RWPE1 (cell line): ENCODE data around the gene CCNY.

Experiments
- CTCF ChIA-PET: fragments of 350-600 bp; sonication (Branson Sonifier 250); formaldehyde crosslinking; extraction: SDS; loops from one replicate; lab custom pipeline; 2021; lab: Yijun Ruan, JAX
- POLR2A ChIA-PET: fragments of 400-600 bp; formaldehyde crosslinking; extraction: SDS; loops from one replicate; lab custom pipeline; 2020; ENCODE audit warnings: antibody characterized with exemption; ENCODE audit not compliant: low non-redundant PET; lab: Yijun Ruan, JAX
- DNase-seq: peaks from one replicate; pipeline ENCODE4 v3.0.0; 2012; ENCODE audit warnings: low spot score
- H3K27ac ChIP-seq: fragments of 450-650 bp; 2 replicates; pipeline ENCODE4 v1.5.1; 2017
- CTCF ChIP-seq: fragments of 450-650 bp; conservative IDR thresholded peaks from 2 replicates; pipeline ENCODE4 v1.5.1; 2017; ENCODE audit warnings: low read depth, mild to moderate bottlenecking

CCNY gene

GRCh38 chr10:35608328-35608672, 272.0 kb downstream of the CCNY start:
- no peak for TF ChIP-seq CTCF
- DNase-seq = no peak
- ChIA-PET CTCF (interaction anchor here (0.6 kb wide), 1 partner anchor 1469 kb away, joined by 3 read pairs; no protein-coding TSS in a partner anchor), POLR2A (no interaction called here)
- H3K27ac ChIP-seq = no peak overlapping the region

- no peak overlapping the region for H3K27ac ChIP-seq
- no peak for DNase-seq
- ChIA-PET POLR2A (no interaction called here), CTCF (interaction anchor here (0.7 kb wide), 1 partner anchor 560 kb away, joined by 3 read pairs; no protein-coding TSS in a partner anchor)
- TF ChIP-seq CTCF = no peak
These were observed 275.4 kb downstream of the CCNY start for GRCh38 chr10:35611750-35612149.

- POLR2A ChIA-PET = no interaction called here
- CTCF ChIA-PET = interaction anchor here (0.6 to 0.7 kb wide), 2 partner anchors 11 to 28 kb away, joined by 3 read pairs; no protein-coding TSS in a partner anchor
- TF ChIP-seq CTCF = no peak
- H3K27ac ChIP-seq = no peak overlapping the region
- no peak for DNase-seq
These were observed 276.2 kb downstream of the CCNY start for GRCh38 chr10:35612385-35613106.

- CTCF ChIA-PET = interaction anchor here (0.6 to 1.3 kb wide), 8 partner anchors 9 to 1121 kb away, joined by 3 to 5 read pairs (median 4); no protein-coding TSS in a partner anchor
- DNase-seq = no peak
- TF ChIP-seq CTCF = no peak
- no peak overlapping the region for H3K27ac ChIP-seq
- POLR2A ChIA-PET = no interaction called here
These were observed 276.8 kb downstream of the CCNY start for GRCh38 chr10:35613107-35613440.

GRCh38 chr10:35613597-35614226, 277.4 kb downstream of the CCNY start:
- ChIA-PET POLR2A (no interaction called here), CTCF (interaction anchor here (0.6 to 1.3 kb wide), 8 partner anchors 8 to 1882 kb away, joined by 3 to 5 read pairs (median 4); no protein-coding TSS in a partner anchor)
- TF ChIP-seq CTCF = 0 out of 2 replicates have a peak, but pooled peaks have one; percentile 13
- no peak overlapping the region for H3K27ac ChIP-seq
- no peak for DNase-seq

GRCh38 chr10:35614312-35614711, 278.0 kb downstream of the CCNY start:
- CTCF ChIA-PET = interaction anchor here (0.6 to 1.3 kb wide), 4 partner anchors 26 to 1881 kb away, joined by 3 to 4 read pairs (median 4); no protein-coding TSS in a partner anchor
- no peak for TF ChIP-seq CTCF
- H3K27ac ChIP-seq = no peak overlapping the region
- DNase-seq = no peak
- POLR2A ChIA-PET = no interaction called here
